EL (cell line): ENCODE measurements around the gene ASTN2.
A peak's percentile ranks its signal among the peaks of the same experiment; 100 is the strongest.

ENCODE experiments used
- DNase-seq: peaks from one replicate; pipeline ENCODE4 v3.0.0-alpha.2; 2016

ASTN2 gene

GRCh38 chr9:117156144-117156688 lies 258.6 kb downstream of the ASTN2 start:
- no peak for DNase-seq

- peak; percentile 11 for DNase-seq
Observed at GRCh38 chr9:117153021-117153420, 261.8 kb downstream of the ASTN2 start.

GRCh38 chr9:117151716-117152115 lies 263.1 kb downstream of the ASTN2 start:
- no peak for DNase-seq

- no peak for DNase-seq
Observed at GRCh38 chr9:117149996-117150395, 264.9 kb downstream of the ASTN2 start.

- DNase-seq = no peak
Observed at GRCh38 chr9:117145811-117146490, 268.9 kb downstream of the ASTN2 start.

- DNase-seq = no peak
Observed at GRCh38 chr9:117145081-117145480, 269.8 kb downstream of the ASTN2 start.

- DNase-seq = no peak
Observed at GRCh38 chr9:117138231-117138630, 276.6 kb downstream of the ASTN2 start.

- no peak for DNase-seq
Observed at GRCh38 chr9:117136461-117136860, 278.4 kb downstream of the ASTN2 start.

GRCh38 chr9:117135501-117136098 lies 279.3 kb downstream of the ASTN2 start:
- DNase-seq = no peak

GRCh38 chr9:117134826-117135500 lies 279.9 kb downstream of the ASTN2 start:
- DNase-seq = no peak

- no peak for DNase-seq
Observed at GRCh38 chr9:117126871-117127270, 288.0 kb downstream of the ASTN2 start.

GRCh38 chr9:117125531-117125930 lies 289.3 kb downstream of the ASTN2 start:
- DNase-seq = no peak

- no peak for DNase-seq
Observed at GRCh38 chr9:117123729-117124128, 291.1 kb downstream of the ASTN2 start.

GRCh38 chr9:117122953-117123352 lies 291.9 kb downstream of the ASTN2 start:
- DNase-seq = no peak

GRCh38 chr9:117122102-117122501 lies 292.8 kb downstream of the ASTN2 start:
- no peak for DNase-seq

- no peak for DNase-seq
Observed at GRCh38 chr9:117121316-117121715, 293.5 kb downstream of the ASTN2 start.

- DNase-seq = no peak
Observed at GRCh38 chr9:117120061-117120460, 294.8 kb downstream of the ASTN2 start.

- DNase-seq = no peak
Observed at GRCh38 chr9:117116084-117116483, 298.8 kb downstream of the ASTN2 start.

- no peak for DNase-seq
Observed at GRCh38 chr9:117114768-117115167, 300.1 kb downstream of the ASTN2 start.

- peak; percentile 31 for DNase-seq
Observed at GRCh38 chr9:117104716-117105495, 310.0 kb downstream of the ASTN2 start.

GRCh38 chr9:117104206-117104605 lies 310.7 kb downstream of the ASTN2 start:
- DNase-seq = peak; percentile 8

- DNase-seq = no peak
Observed at GRCh38 chr9:117103438-117104110, 311.3 kb downstream of the ASTN2 start.

- DNase-seq = no peak
Observed at GRCh38 chr9:117101008-117101407, 313.8 kb downstream of the ASTN2 start.
